Muscle layer of duodenum (tissue), 2 donors: ENCODE results near the gene UCK1.
"Not testable (repeated sequence)": the region's sequence is repeated elsewhere in the genome, so short reads cannot be mapped to it uniquely, and the experiment has no call there.

Source experiments
- H3K27ac ChIP-seq: one replicate; pipeline ENCODE4 v1.7.0; 2013; ENCODE audit warnings: mild to moderate bottlenecking, low read length
- H3K27me3 ChIP-seq: one replicate; pipeline ENCODE4 v1.7.0; 2013; ENCODE audit warnings: low read depth, mild to moderate bottlenecking, control low read depth, low read length
- H3K36me3 ChIP-seq, 2 donors: one replicate each; pipeline ENCODE4 v1.7.0; 2013; ENCODE audit warnings: low read length in 2 of 2, control low read depth in 1 of 2, mild to moderate bottlenecking in 1 of 2; ENCODE audit not compliant: insufficient read depth in 2 of 2, control insufficient read depth in 1 of 2
- H3K4me1 ChIP-seq, 2 donors: one replicate each; pipeline ENCODE4 v1.7.0; 2013; ENCODE audit warnings: low read length in 2 of 2, mild to moderate bottlenecking in 2 of 2, control low read depth in 1 of 2, moderate library complexity in 1 of 2; ENCODE audit not compliant: insufficient read depth in 2 of 2, control insufficient read depth in 1 of 2
- H3K4me3 ChIP-seq, 2 donors: one replicate each; pipeline ENCODE4 v1.7.0; 2013; ENCODE audit warnings: low read length in 2 of 2, low read depth in 1 of 2, mild to moderate bottlenecking in 1 of 2
- H3K9me3 ChIP-seq, 2 donors: one replicate each; pipeline ENCODE4 v1.7.0; 2013; ENCODE audit warnings: low read length in 2 of 2, control low read depth in 1 of 2, mild to moderate bottlenecking in 1 of 2; ENCODE audit not compliant: control insufficient read depth in 1 of 2
- donor health status: healthy.

UCK1 gene

GRCh38 chr9:131566158-131566557, 35.1 kb upstream of the UCK1 start:
- peaks cover 0 to 2% of the 10 kb centered on the region in 2 donors for H3K9me3 ChIP-seq
- H3K27ac ChIP-seq: no peak overlapping the region
- H3K4me1 ChIP-seq: no peaks in the 10 kb centered on the region
- H3K4me3 ChIP-seq: no peak overlapping the region
- H3K36me3 ChIP-seq: no peaks in the 10 kb centered on the region
- H3K27me3 ChIP-seq: no peaks in the 10 kb centered on the region

GRCh38 chr9:131565369-131565768, 34.3 kb upstream of the UCK1 start:
- Histone ChIP-seq H3K27ac (no peak overlapping the region), H3K36me3 (no peaks in the 10 kb centered on the region), H3K9me3 (peaks cover 0 to 2% of the 10 kb centered on the region in 2 donors), H3K4me3 (no peak overlapping the region), H3K4me1 (no peaks in the 10 kb centered on the region), H3K27me3 (no peaks in the 10 kb centered on the region)

- H3K4me3 ChIP-seq: no peak overlapping the region
- H3K27me3 ChIP-seq: no peaks in the 10 kb centered on the region
- H3K9me3 ChIP-seq: peaks cover 0 to 2% of the 10 kb centered on the region in 2 donors
- no peak overlapping the region for H3K27ac ChIP-seq
- no peaks in the 10 kb centered on the region for H3K36me3 ChIP-seq
- H3K4me1 ChIP-seq: no peaks in the 10 kb centered on the region
These were observed 31.2 kb upstream of the UCK1 start for GRCh38 chr9:131562032-131562959.

GRCh38 chr9:131559421-131560000, 28.4 kb upstream of the UCK1 start:
- no peak overlapping the region for H3K4me3 ChIP-seq
- no peak overlapping the region for H3K27ac ChIP-seq
- H3K4me1 ChIP-seq: no peaks in the 10 kb centered on the region
- no peaks in the 10 kb centered on the region for H3K27me3 ChIP-seq
- H3K36me3 ChIP-seq: no peaks in the 10 kb centered on the region
- peaks cover 0 to 2% of the 10 kb centered on the region in 2 donors for H3K9me3 ChIP-seq

GRCh38 chr9:131557855-131558548, 26.9 kb upstream of the UCK1 start:
- no peak overlapping the region for H3K27ac ChIP-seq
- no peaks in the 10 kb centered on the region for H3K36me3 ChIP-seq
- H3K27me3 ChIP-seq: peaks cover 8% of the 10 kb centered on the region
- H3K9me3 ChIP-seq: peaks cover 0 to 2% of the 10 kb centered on the region in 2 donors
- no peak overlapping the region for H3K4me3 ChIP-seq
- H3K4me1 ChIP-seq: no peaks in the 10 kb centered on the region

- Histone ChIP-seq H3K27me3 (peaks cover 8% of the 10 kb centered on the region), H3K36me3 (no peaks in the 10 kb centered on the region), H3K4me1 (no peaks in the 10 kb centered on the region), H3K9me3 (no peaks in the 10 kb centered on the region), H3K4me3 (no peak overlapping the region), H3K27ac (no peak overlapping the region)
These were observed 25.0 kb upstream of the UCK1 start for GRCh38 chr9:131555841-131556673.

- Histone ChIP-seq H3K36me3 (no peaks in the 10 kb centered on the region), H3K4me1 (no peaks in the 10 kb centered on the region), H3K9me3 (no peaks in the 10 kb centered on the region), H3K27me3 (peaks cover 8% of the 10 kb centered on the region), H3K27ac (no peak overlapping the region), H3K4me3 (no peak overlapping the region)
These were observed 23.8 kb upstream of the UCK1 start for GRCh38 chr9:131554843-131555351.

GRCh38 chr9:131554087-131554842, 23.2 kb upstream of the UCK1 start:
- H3K27me3 ChIP-seq: peaks cover 8% of the 10 kb centered on the region
- H3K27ac ChIP-seq: no peak overlapping the region
- no peaks in the 10 kb centered on the region for H3K9me3 ChIP-seq
- no peaks in the 10 kb centered on the region for H3K36me3 ChIP-seq
- H3K4me1 ChIP-seq: no peaks in the 10 kb centered on the region
- no peak overlapping the region for H3K4me3 ChIP-seq

GRCh38 chr9:131552030-131552429, 21.0 kb upstream of the UCK1 start:
- Histone ChIP-seq H3K27me3 (peaks cover 11% of the 10 kb centered on the region), H3K27ac (no peak overlapping the region)

GRCh38 chr9:131550465-131550864, 19.4 kb upstream of the UCK1 start:
- not testable (repeated sequence) for H3K4me3 ChIP-seq, H3K9me3 ChIP-seq, H3K27ac ChIP-seq, H3K36me3 ChIP-seq
- Histone ChIP-seq H3K27me3 (peaks cover 16% of the 10 kb centered on the region), H3K4me1 (peaks cover 0 to 11% of the 10 kb centered on the region in 2 donors)

More at GRCh38 chr9:131552030-131552429, 21.0 kb upstream of the UCK1 start:
- Histone ChIP-seq H3K4me1 (no peaks in the 10 kb centered on the region), H3K4me3 (no peak overlapping the region), H3K9me3 (no peaks in the 10 kb centered on the region), H3K36me3 (no peaks in the 10 kb centered on the region)
